Airway epithelial cell (primary cell): ENCODE results near the gene TCHHL1. TPM values are rescaled to one million over a fixed set of nuclear protein-coding genes. Genes with fewer than 3 reads are reported as not detected.

Source experiments
- total RNA-seq: library from RNA; depleted of rRNA; stranded (reverse); fragments of >200 nt; gene quantifications from 2 replicates; pipeline ENCODE4 v1.2.3, GENCODE V29; 2015

TCHHL1 gene
- not detected in 2 replicates for total RNA-seq

GRCh38 chr1:152089014-152089674 lies at the start of gene TCHHL1:
Gene TCHHL1, minus strand, starts transcription at chr1:152089064. Its CDS starts 921 bp downstream, at chr1:152088143.

GRCh38 chr1:152115344-152115743 lies 26.5 kb upstream of the TCHHL1 start, which contains the start of gene TCHH:
Gene TCHH, minus strand, starts transcription at chr1:152115444. Its CDS starts 1,364 bp downstream, at chr1:152114080.

DNA sequence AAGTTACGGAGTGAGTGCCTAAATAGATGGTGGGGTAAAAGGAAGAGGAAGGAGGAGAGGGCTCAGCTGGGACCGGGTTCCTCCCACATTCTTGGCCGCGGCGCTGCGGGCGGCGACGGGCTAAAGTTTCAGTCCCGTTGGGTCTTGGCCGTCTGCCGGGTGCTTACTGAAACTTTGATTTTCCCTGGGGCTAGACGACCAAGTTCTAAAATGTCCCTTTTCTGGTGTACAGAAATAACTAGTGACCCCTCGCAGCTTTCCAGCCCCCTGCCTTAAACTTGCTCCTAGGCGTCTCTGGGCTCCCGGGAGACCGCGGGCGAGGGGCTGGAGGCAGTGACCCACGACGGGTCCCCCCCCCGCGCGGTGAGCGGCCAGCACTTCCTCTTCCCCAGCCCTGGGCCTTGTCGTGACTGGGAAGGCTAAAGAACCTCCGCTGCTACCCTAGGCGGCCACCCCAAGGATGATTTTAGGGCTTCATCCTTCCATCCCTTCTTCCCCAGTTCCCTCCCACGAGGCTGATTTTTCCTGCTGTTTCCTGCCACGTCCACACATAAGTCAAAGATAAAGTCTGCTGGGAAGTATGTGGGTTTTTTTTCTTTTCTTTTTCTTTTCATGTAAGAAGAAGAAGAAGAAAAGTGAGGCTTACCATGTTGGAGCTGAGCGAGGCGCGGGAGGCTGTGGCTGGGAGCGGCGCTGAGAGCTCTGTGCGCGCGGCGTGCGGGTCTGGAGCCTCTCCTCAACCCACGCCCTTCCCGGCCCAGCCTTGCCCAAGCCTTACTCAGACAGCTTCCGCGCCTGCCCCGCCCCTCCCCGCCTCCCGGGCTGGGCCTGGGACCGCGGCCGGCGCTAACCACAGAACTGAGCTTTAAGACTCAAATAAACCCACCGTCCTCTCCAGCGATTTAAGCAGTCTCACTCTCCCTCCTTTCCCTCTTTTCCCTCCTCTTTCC lies 52.3 kb downstream of the TCHHL1 start, which contains the start of gene S100A11:
S100A11 (minus strand) TSS at position 738 of the 950 bp plus-strand sequence; CDS start at position 649, 89 bp downstream.

Other genes starting within 250 kb of the TCHHL1 start
- gene C2CD4D, start 249.2 kb downstream of the TCHHL1 start, total RNA-seq = 0.14 TPM in 1 of 2 replicates, not detected in the other
- gene THEM5, start 235.4 kb downstream of the TCHHL1 start, total RNA-seq = 0.99 and 2.3 TPM in 2 replicates
- gene THEM4, start 179.6 kb downstream of the TCHHL1 start, total RNA-seq = 9.1 and 14.0 TPM in 2 replicates
- 554 and 603 TPM in 2 replicates for gene S100A10, start 95.2 kb downstream of the TCHHL1 start, total RNA-seq
- 947 and 1,683 TPM in 2 replicates for gene S100A11, start 52.1 kb downstream of the TCHHL1 start, total RNA-seq
- under 0.01 TPM in 1 of 2 replicates, not detected in the other for gene TCHH, start 26.4 kb upstream of the TCHHL1 start, total RNA-seq
- 2.0 and 3.0 TPM in 2 replicates for gene RPTN, start 70.2 kb upstream of the TCHHL1 start, total RNA-seq
- gene HRNR, start 135.1 kb upstream of the TCHHL1 start, total RNA-seq = under 0.01 TPM in 1 of 2 replicates, not detected in the other
- gene FLG, start 236.2 kb upstream of the TCHHL1 start, total RNA-seq = 1.3 and 2.3 TPM in 2 replicates